GM18861 (cell line): ENCODE data around the gene PNMA6F.

Experiments
- ATAC-seq: cut with Tn5 transposase; IDR thresholded peaks from one replicate; pipeline ENCODE4 v1.9.1; 2021; ENCODE audit not compliant: unreplicated experiment

PNMA6F gene

GRCh38 chrX:153321381-153322124 lies at the start of gene PNMA6F:
TSS of gene PNMA6F (minus strand) at chrX:153321767. CDS start at chrX:153320674, 1,093 bp downstream.
- ATAC-seq = no peak

- ATAC-seq = no peak
Measured at GRCh38 chrX:153371256-153371655, 49.7 kb upstream of the PNMA6F start.

- no peak for ATAC-seq
Measured at GRCh38 chrX:153370293-153371055, 48.9 kb upstream of the PNMA6F start.

- ATAC-seq = no peak
Measured at GRCh38 chrX:153366878-153367538, 45.4 kb upstream of the PNMA6F start.

DNA sequence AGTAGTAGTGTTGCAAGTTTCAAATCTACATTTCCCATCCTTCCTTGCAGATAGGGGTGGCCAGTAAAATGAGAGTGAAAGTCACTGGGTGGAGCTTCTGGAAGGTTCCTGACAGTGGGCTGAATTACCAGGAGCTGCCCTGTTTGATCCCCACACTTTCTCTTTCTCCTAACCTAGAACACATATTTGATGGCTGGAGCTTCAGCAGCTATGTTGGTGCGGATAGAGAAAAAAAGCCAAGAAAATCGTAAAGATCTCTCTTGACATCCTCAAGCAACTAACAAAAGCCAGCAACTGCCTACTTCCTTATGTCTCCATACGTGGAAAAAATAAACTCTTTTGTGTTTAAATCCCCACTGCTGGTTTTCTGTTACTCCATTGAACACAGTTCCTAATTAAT lies 44.6 kb upstream of the PNMA6F start:
- no peak for ATAC-seq

GRCh38 chrX:153365670-153366069 lies 44.1 kb upstream of the PNMA6F start:
- no peak for ATAC-seq

DNA sequence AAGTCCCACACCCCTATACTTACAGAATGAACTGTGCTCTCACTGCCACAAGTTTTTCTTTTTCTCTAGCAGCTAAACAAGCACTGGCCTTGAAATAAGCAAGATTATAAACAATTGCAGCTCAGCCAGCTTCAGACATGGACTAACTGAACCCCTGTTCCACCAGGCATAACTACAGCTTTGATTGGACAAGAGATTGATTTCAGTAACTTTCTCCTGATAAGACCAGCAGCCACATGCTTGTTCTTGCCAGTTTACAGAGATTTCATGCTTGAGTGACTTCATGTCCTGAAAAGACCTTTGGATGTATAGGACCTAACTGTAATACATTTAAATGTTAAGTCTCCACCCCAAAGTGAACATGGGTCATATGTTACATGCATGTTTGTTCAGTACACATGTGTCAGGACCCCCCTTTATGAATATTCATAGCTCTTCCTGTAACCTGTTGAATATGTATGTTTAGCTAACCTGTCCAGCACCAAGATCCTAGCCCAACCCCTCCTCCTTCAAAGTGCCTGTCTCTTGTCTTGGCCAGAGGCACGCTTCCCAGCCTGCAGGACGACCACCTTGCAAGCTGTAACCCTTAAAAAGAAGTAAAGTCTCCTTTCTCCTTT lies 40.3 kb upstream of the PNMA6F start:
- ATAC-seq = no peak

- ATAC-seq = no peak
Measured at GRCh38 chrX:153357877-153358276, 36.3 kb upstream of the PNMA6F start.

DNA sequence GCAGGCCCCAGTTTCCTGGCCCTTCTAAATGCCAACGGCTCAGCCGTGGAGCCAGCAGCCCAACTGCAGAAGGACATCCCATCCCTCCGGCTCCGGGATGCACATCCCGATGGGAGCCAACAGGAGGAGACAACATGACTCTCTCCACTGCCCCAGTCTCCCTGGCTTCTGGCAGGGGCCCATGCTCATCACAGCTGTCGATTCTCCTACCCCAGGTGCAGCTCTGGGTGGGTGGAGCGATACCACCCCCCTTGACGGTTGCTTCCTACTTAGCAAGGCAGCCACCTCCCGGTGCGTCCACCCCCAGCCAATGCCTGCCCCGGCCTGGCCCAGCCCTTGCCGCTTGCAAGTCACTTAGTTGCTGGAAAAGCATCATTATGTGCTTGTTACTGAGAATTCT lies 31.8 kb upstream of the PNMA6F start:
- no peak for ATAC-seq

GRCh38 chrX:153352858-153353257 lies 31.3 kb upstream of the PNMA6F start:
- ATAC-seq = no peak

DNA sequence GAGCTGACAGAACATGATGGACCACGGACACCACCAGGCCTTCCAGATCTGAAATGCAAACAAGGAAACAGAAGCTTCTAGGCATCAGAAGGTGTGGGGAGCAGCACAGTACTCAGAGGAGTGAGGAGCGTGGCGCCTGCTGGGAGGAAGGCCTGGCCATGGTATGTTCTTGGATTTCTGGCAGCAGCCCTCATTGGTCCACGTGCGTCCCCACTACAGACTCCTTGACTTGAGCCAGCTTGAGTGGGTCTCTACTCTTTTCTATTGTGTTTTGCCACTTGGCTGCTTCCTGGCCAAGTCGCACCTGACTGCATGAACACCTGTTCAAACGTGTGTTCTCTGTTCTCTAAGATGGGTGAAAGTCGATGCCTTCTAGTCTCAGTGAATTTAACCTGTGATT lies 30.4 kb upstream of the PNMA6F start:
- no peak for ATAC-seq

DNA sequence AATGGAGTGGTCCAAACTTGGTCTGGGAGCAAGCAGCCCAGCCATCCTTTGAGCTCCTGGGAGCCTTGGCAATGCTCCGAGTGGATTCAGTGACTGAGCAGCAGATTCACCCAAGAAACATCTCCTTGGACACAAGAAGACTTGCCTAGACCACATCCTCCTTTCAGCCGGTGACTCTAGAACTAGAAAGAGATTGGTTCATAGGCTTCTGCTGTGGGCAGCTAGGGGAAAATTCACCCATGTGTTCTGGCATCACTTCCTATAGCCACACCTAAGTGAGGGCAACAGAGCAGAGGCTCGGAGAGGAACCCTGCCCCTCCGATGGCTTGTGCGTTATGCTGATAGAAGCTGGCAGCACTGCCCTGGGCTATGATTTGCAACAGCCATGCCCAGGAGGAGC lies 28.4 kb upstream of the PNMA6F start:
- ATAC-seq = no peak

GRCh38 chrX:153348421-153348820 lies 26.9 kb upstream of the PNMA6F start:
- ATAC-seq = no peak

GRCh38 chrX:153347530-153347929 lies 26.0 kb upstream of the PNMA6F start:
- no peak for ATAC-seq

DNA sequence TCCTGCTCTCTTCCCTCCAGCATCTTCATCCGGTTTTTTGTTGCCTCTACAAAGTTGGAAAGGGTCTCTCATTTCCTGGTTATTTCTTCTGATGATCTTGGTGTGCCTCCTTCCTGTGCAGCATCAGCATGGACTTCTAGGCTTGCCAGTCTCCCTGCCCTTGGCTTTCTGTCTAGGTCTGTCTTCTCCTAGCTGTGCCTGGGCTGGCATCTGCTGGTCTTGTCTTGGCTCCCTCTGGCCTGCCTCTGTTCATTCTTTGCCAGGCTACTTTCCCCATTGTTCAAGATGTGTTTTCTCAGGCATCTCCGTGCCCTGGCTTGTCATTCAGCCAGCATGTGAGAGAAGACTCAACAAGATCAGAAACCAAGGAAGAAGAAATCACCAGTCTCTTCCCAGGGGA lies 22.1 kb upstream of the PNMA6F start:
- ATAC-seq = no peak

GRCh38 chrX:153342762-153343558 lies 21.4 kb upstream of the PNMA6F start:
- no peak for ATAC-seq

- no peak for ATAC-seq
Measured at GRCh38 chrX:153340111-153340510, 18.5 kb upstream of the PNMA6F start.

GRCh38 chrX:153339662-153340061 lies 18.1 kb upstream of the PNMA6F start:
- ATAC-seq = no peak

GRCh38 chrX:153338836-153339235 lies 17.3 kb upstream of the PNMA6F start:
- ATAC-seq = no peak

- ATAC-seq = no peak
Measured at GRCh38 chrX:153336988-153337387, 15.4 kb upstream of the PNMA6F start.
